ENCODE measurements around the gene ANXA10. TPM values are rescaled to one million over a fixed set of nuclear protein-coding genes. Genes with fewer than 3 reads are reported as not detected.

The ANXA10 gene
- total RNA-seq, 1 experiment from 2014 or later, result not detected

- no peak for TF ChIP-seq CTCF (IDR thresholded peaks at IDR 0.05; ENCODE audit: unreplicated experiment)
- POLR2A ChIA-PET, result interaction anchor here (0.7 kb wide), 1 partner anchor 9 kb away, joined by 3 read pairs; no protein-coding TSS in a partner anchor
- intact Hi-C loops (cut with micrococcal nuclease), result no loop called here
- no peaks in the 10 kb centered on the region for H3K4me1 Mint-ChIP-seq (ENCODE audit: insufficient read depth, unreplicated experiment)
- no peak for DNase-seq (ENCODE audit: unreplicated experiment)
- peaks cover 15% of the 10 kb centered on the region for H3K9me3 Mint-ChIP-seq (ENCODE audit: unreplicated experiment)
- no peaks in the 10 kb centered on the region for H3K36me3 Mint-ChIP-seq (ENCODE audit: insufficient read depth, unreplicated experiment)
- no peak overlapping the region for H3K27ac Mint-ChIP-seq (ENCODE audit: low read depth, unreplicated experiment)
- CTCF ChIA-PET, result interaction anchor here (0.6 to 1.6 kb wide), 4 partner anchors 16 to 1286 kb away, joined by 3 to 6 read pairs (median 3); no protein-coding TSS in a partner anchor
- H3K27me3 Mint-ChIP-seq (ENCODE audit: insufficient read depth, unreplicated experiment), result no peaks in the 10 kb centered on the region
- H3K4me3 Mint-ChIP-seq (ENCODE audit: unreplicated experiment), result no peak overlapping the region
- no TSS peak for BruUV-seq (replicated peaks)
Observed at GRCh38 chr4:168199260-168199957, 107.1 kb downstream of the ANXA10 start.

GRCh38 chr4:168200685-168201084 is 108.3 kb downstream of the ANXA10 start:
- H3K27ac Mint-ChIP-seq (ENCODE audit: low read depth, unreplicated experiment), result no peak overlapping the region
- BruUV-seq (replicated peaks), result no TSS peak
- no peaks in the 10 kb centered on the region for H3K4me1 Mint-ChIP-seq (ENCODE audit: insufficient read depth, unreplicated experiment)
- intact Hi-C loops (cut with micrococcal nuclease), result no loop called here
- no peak for DNase-seq (ENCODE audit: unreplicated experiment)
- no peaks in the 10 kb centered on the region for H3K27me3 Mint-ChIP-seq (ENCODE audit: insufficient read depth, unreplicated experiment)
- ChIA-PET CTCF (interaction anchor here (0.6 kb wide), 1 partner anchor 235 kb away, joined by 3 read pairs; no protein-coding TSS in a partner anchor), POLR2A (no interaction called here)
- no peak for TF ChIP-seq CTCF (IDR thresholded peaks at IDR 0.05; ENCODE audit: unreplicated experiment)
- peaks cover 24% of the 10 kb centered on the region for H3K9me3 Mint-ChIP-seq (ENCODE audit: unreplicated experiment)
- no peaks in the 10 kb centered on the region for H3K36me3 Mint-ChIP-seq (ENCODE audit: insufficient read depth, unreplicated experiment)
- no peak overlapping the region for H3K4me3 Mint-ChIP-seq (ENCODE audit: unreplicated experiment)

GRCh38 chr4:168203233-168203911 is 111.0 kb downstream of the ANXA10 start:
- BruUV-seq (replicated peaks), result no TSS peak
- Mint-ChIP-seq H3K27ac (ENCODE audit: low read depth, unreplicated experiment) (no peak overlapping the region), H3K4me3 (ENCODE audit: unreplicated experiment) (no peak overlapping the region), H3K27me3 (ENCODE audit: insufficient read depth, unreplicated experiment) (no peaks in the 10 kb centered on the region), H3K9me3 (ENCODE audit: unreplicated experiment) (peaks cover 29% of the 10 kb centered on the region), H3K36me3 (ENCODE audit: insufficient read depth, unreplicated experiment) (no peaks in the 10 kb centered on the region), H3K4me1 (ENCODE audit: insufficient read depth, unreplicated experiment) (no peaks in the 10 kb centered on the region)
- ChIA-PET POLR2A (interaction anchor here (0.6 to 0.7 kb wide), 2 partner anchors 11 to 21 kb away, joined by 3 read pairs; no protein-coding TSS in a partner anchor), CTCF (interaction anchor here (0.7 kb wide), 1 partner anchor 228 kb away, joined by 3 read pairs; no protein-coding TSS in a partner anchor)
- no peak for DNase-seq (ENCODE audit: unreplicated experiment)
- intact Hi-C loops (cut with micrococcal nuclease), result no loop called here
- TF ChIP-seq CTCF (IDR thresholded peaks at IDR 0.05; ENCODE audit: unreplicated experiment), result no peak

- no peak for TF ChIP-seq CTCF (IDR thresholded peaks at IDR 0.05; ENCODE audit: unreplicated experiment)
- H3K36me3 Mint-ChIP-seq (ENCODE audit: insufficient read depth, unreplicated experiment), result no peaks in the 10 kb centered on the region
- no peaks in the 10 kb centered on the region for H3K27me3 Mint-ChIP-seq (ENCODE audit: insufficient read depth, unreplicated experiment)
- no TSS peak for BruUV-seq (replicated peaks)
- H3K4me3 Mint-ChIP-seq (ENCODE audit: unreplicated experiment), result no peak overlapping the region
- no peaks in the 10 kb centered on the region for H3K4me1 Mint-ChIP-seq (ENCODE audit: insufficient read depth, unreplicated experiment)
- H3K9me3 Mint-ChIP-seq (ENCODE audit: unreplicated experiment), result peaks cover 17% of the 10 kb centered on the region
- no peak overlapping the region for H3K27ac Mint-ChIP-seq (ENCODE audit: low read depth, unreplicated experiment)
- ChIA-PET CTCF (interaction anchor here (0.5 to 0.7 kb wide), 2 partner anchors 24 to 798 kb away, joined by 3 to 4 read pairs; no protein-coding TSS in a partner anchor), POLR2A (no interaction called here)
- intact Hi-C loops (cut with micrococcal nuclease), result no loop called here
- no peak for DNase-seq (ENCODE audit: unreplicated experiment)
Observed at GRCh38 chr4:168208957-168209614, 116.7 kb downstream of the ANXA10 start.

Data from MCF 10A (cell line).